Vagina (tissue), 2 donors: Measurements from ENCODE around the gene ORAI2.
"Not testable (repeated sequence)": the region's sequence is repeated elsewhere in the genome, so short reads cannot be mapped to it uniquely, and the experiment has no call there.

Experiments
- POLR2A ChIP-seq, 2 donors: fragments of 450-650 bp; IDR thresholded peaks; one replicate each; pipeline ENCODE4 v1.6.1; 2017; ENCODE audit warnings: antibody characterized with exemption in 2 of 2, mild to moderate bottlenecking in 2 of 2, moderate library complexity in 2 of 2
- TF ChIP-seq, protein P1 (sequence below), 3 experiments: fragments of 450-650 bp in 2 of 3; fragments of 200-600 bp in 1 of 3; sonication (generic) in 1 of 3; IDR thresholded peaks; one replicate each; pipeline ENCODE4 v1.5.1; 2017 to 2019; ENCODE audit warnings: antibody characterized with exemption in 3 of 3, mild to moderate bottlenecking in 2 of 3, moderate library complexity in 2 of 3

- TF ChIP-seq, protein P1, sequence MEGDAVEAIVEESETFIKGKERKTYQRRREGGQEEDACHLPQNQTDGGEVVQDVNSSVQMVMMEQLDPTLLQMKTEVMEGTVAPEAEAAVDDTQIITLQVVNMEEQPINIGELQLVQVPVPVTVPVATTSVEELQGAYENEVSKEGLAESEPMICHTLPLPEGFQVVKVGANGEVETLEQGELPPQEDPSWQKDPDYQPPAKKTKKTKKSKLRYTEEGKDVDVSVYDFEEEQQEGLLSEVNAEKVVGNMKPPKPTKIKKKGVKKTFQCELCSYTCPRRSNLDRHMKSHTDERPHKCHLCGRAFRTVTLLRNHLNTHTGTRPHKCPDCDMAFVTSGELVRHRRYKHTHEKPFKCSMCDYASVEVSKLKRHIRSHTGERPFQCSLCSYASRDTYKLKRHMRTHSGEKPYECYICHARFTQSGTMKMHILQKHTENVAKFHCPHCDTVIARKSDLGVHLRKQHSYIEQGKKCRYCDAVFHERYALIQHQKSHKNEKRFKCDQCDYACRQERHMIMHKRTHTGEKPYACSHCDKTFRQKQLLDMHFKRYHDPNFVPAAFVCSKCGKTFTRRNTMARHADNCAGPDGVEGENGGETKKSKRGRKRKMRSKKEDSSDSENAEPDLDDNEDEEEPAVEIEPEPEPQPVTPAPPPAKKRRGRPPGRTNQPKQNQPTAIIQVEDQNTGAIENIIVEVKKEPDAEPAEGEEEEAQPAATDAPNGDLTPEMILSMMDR (IDR thresholded peaks at IDR 0.05), result not testable (repeated sequence)
- not testable (repeated sequence) for TF ChIP-seq POLR2A (IDR thresholded peaks at IDR 0.05)
Measured at GRCh38 chr7:102474736-102475435, 41.5 kb downstream of the ORAI2 start.
